Lower leg skin (tissue), 4 donors: ENCODE measurements around the gene SLC22A6. TPM values are rescaled to one million over a fixed set of nuclear protein-coding genes. Genes with fewer than 3 reads are reported as not detected.

Experiments
- DNase-seq, 2 donors: peaks; one replicate each; pipeline ENCODE4 v3.0.0-alpha.2; 2019; ENCODE audit warnings: low spot score in 2 of 2
- H3K4me3 ChIP-seq: fragments of 200-600 bp; sonication (generic); 2 replicates; pipeline ENCODE4 v1.5.1; 2017; ENCODE audit warnings: mild to moderate bottlenecking, low read depth; ENCODE audit not compliant: poor library complexity, severe bottlenecking
- CTCF ChIP-seq, 3 donors: fragments of 450-650 bp; IDR thresholded peaks; one replicate each; pipeline ENCODE4 v1.5.1; 2016; ENCODE audit warnings: antibody characterized with exemption in 3 of 3, mild to moderate bottlenecking in 3 of 3, moderate library complexity in 2 of 3
- POLR2A ChIP-seq, 2 donors: fragments of 450-650 bp; IDR thresholded peaks; one replicate each; pipeline ENCODE4 v1.6.1; 2016 to 2017; ENCODE audit warnings: antibody characterized with exemption in 2 of 2, mild to moderate bottlenecking in 1 of 2, moderate library complexity in 1 of 2
- WGBS, 2 donors: methylation state at CpG; one replicate each; pipeline ENCODE4 v1.1.5; 2018; 5-methylcytosine and 5-hydroxymethylcytosine counted together
- intact Hi-C: fragments of 100-400 bp; cut with DNase I; formaldehyde crosslinking; loops from one replicate; pipeline ENCODE4 v1.15.0; 2023; ENCODE audit warnings: low total_unique reads
- total RNA-seq, 4 donors: library from RNA; depleted of rRNA; stranded (reverse); fragments of >200 nt; gene quantifications; one replicate each; pipeline ENCODE4 v1.1.0, GENCODE V29; 2016

The SLC22A6 gene
- total RNA-seq, 4 donors from 2014 or later: not detected

GRCh38 chr11:62933750-62934495, 50.8 kb downstream of the SLC22A6 start:
- TF ChIP-seq CTCF (IDR thresholded peaks at IDR 0.05) (no peak), POLR2A (IDR thresholded peaks at IDR 0.05) (no peak)

GRCh38 chr11:62933285-62933684, 51.5 kb downstream of the SLC22A6 start:
- WGBS, 2 donors: 81 to 87% methylated on average over 13 of the region's 13 CpGs
- no peak for DNase-seq
- no peak overlapping the region for H3K4me3 ChIP-seq
- intact Hi-C loops: no loop called here
- TF ChIP-seq CTCF (IDR thresholded peaks at IDR 0.05) (no peak), POLR2A (IDR thresholded peaks at IDR 0.05) (no peak)

More at GRCh38 chr11:62933750-62934495, 50.8 kb downstream of the SLC22A6 start:
- no peak for DNase-seq
- H3K4me3 ChIP-seq: no peak overlapping the region
- intact Hi-C loops: no loop called here
- WGBS, 2 donors: 91 to 100% methylated on average over 5 of the region's 5 CpGs

- intact Hi-C loops: no loop called here
- WGBS, 2 donors: 43 to 48% methylated on average over 8 of the region's 8 CpGs
- DNase-seq: no peak
- H3K4me3 ChIP-seq: no peak overlapping the region
- TF ChIP-seq POLR2A (IDR thresholded peaks at IDR 0.05) (no peak), CTCF (IDR thresholded peaks at IDR 0.05) (no peak)
Measured at GRCh38 chr11:62931499-62932278, 53.1 kb downstream of the SLC22A6 start.

GRCh38 chr11:62930666-62931065, 54.1 kb downstream of the SLC22A6 start:
- TF ChIP-seq POLR2A (IDR thresholded peaks at IDR 0.05) (no peak), CTCF (IDR thresholded peaks at IDR 0.05) (no peak)
- DNase-seq: no peak
- intact Hi-C loops: no loop called here
- WGBS, 2 donors: 22 to 24% methylated on average over 1 of the region's 1 CpG
- no peak overlapping the region for H3K4me3 ChIP-seq

GRCh38 chr11:62930157-62930556, 54.6 kb downstream of the SLC22A6 start:
- WGBS, 2 donors: 53 to 61% methylated on average over 4 of the region's 4 CpGs
- H3K4me3 ChIP-seq: no peak overlapping the region
- intact Hi-C loops: no loop called here
- no peak for TF ChIP-seq CTCF (IDR thresholded peaks at IDR 0.05)
- no peak for TF ChIP-seq POLR2A (IDR thresholded peaks at IDR 0.05)
- DNase-seq: no peak
